SU-DHL-6 (cell line): ENCODE data around the gene IQCE.

Experiments
- H2AFZ ChIP-seq: fragments of 200-600 bp; sonication (generic); 2 replicates; pipeline ENCODE4 v1.6.1; 2014; ENCODE audit warnings: low read depth, mild to moderate bottlenecking, moderate library complexity, mixed read lengths, antibody characterized with exemption, low read length; ENCODE audit not compliant: severe bottlenecking
- H3F3A ChIP-seq: fragments of 200-600 bp; shearing (Covaris generic); 2 replicates; pipeline ENCODE4 v1.6.0; 2016; ENCODE audit warnings: antibody characterized with exemption, mild to moderate bottlenecking; ENCODE audit not compliant: insufficient read depth
- H3K27ac ChIP-seq: fragments of 200-600 bp; sonication (generic); 2 replicates; pipeline ENCODE4 v1.5.1; 2016; ENCODE audit warnings: low read depth, mild to moderate bottlenecking, low read length, moderate library complexity, mixed read lengths
- H3K27me3 ChIP-seq: fragments of 200-600 bp; sonication (generic), shearing (Covaris generic); 2 replicates; pipeline ENCODE4 v1.6.0; 2014; ENCODE audit warnings: mild to moderate bottlenecking, low read length
- H3K36me3 ChIP-seq: fragments of 200-600 bp; sonication (generic); 2 replicates; pipeline ENCODE4 v1.6.1; 2014; ENCODE audit warnings: mild to moderate bottlenecking, low read length, mixed read lengths
- H3K4me2 ChIP-seq: fragments of 300-600, 200-600 bp; shearing (Covaris generic), sonication (generic); 2 replicates; pipeline ENCODE4 v1.6.0; 2014; ENCODE audit warnings: low read length, low read depth, mild to moderate bottlenecking; ENCODE audit not compliant: poor library complexity, severe bottlenecking
- H3K4me3 ChIP-seq: fragments of 200-600 bp; sonication (generic); 2 replicates; pipeline ENCODE4 v1.5.1; 2014; ENCODE audit warnings: antibody characterized with exemption, low read length, mild to moderate bottlenecking, mixed read lengths; ENCODE audit not compliant: insufficient read depth, poor library complexity, severe bottlenecking
- H3K79me2 ChIP-seq: fragments of 200-600 bp; sonication (generic); 2 replicates; pipeline ENCODE4 v1.6.1; 2014; ENCODE audit warnings: mild to moderate bottlenecking, low read length, moderate library complexity; ENCODE audit not compliant: insufficient read depth
- H3K9ac ChIP-seq: fragments of 200-600 bp; sonication (generic); 2 replicates; pipeline ENCODE4 v1.7.0; 2014; ENCODE audit warnings: mild to moderate bottlenecking, low read length
- H3K9me2 ChIP-seq: fragments of 200-600 bp; sonication (generic); replicated peaks from 2 replicates; pipeline ENCODE4 v1.6.1; 2014; ENCODE audit warnings: low read length; ENCODE audit not compliant: insufficient read depth
- H3K9me3 ChIP-seq: fragments of 200-600 bp; sonication (generic); 2 replicates; pipeline ENCODE4 v1.6.1; 2014; ENCODE audit warnings: low read length, mixed read lengths; ENCODE audit not compliant: insufficient read depth
- H4K20me1 ChIP-seq: fragments of 200-600 bp; sonication (generic); 2 replicates; pipeline ENCODE4 v1.6.1; 2014; ENCODE audit warnings: low read depth, mild to moderate bottlenecking, antibody characterized with exemption, low read length, moderate library complexity, mixed read lengths
- CTCF ChIP-seq: fragments of 200-600 bp; sonication (generic); IDR thresholded peaks from one replicate; pipeline ENCODE4 v1.5.1; 2017; ENCODE audit warnings: antibody characterized with exemption, mild to moderate bottlenecking, low read length, moderate library complexity; ENCODE audit not compliant: insufficient read depth, poor library complexity, severe bottlenecking
- EZH2phosphoT487 ChIP-seq: fragments of 200-600 bp; sonication (generic), shearing (Covaris generic); conservative IDR thresholded peaks from 2 replicates; pipeline ENCODE4 v1.6.1; 2018; ENCODE audit warnings: mild to moderate bottlenecking, antibody characterized with exemption, low read length, moderate library complexity, mixed read lengths

IQCE gene

GRCh38 chr7:2641406-2642393 lies 82.9 kb downstream of the IQCE start:
- Histone ChIP-seq H3F3A (no peaks in the 10 kb centered on the region), H3K4me3 (no peak overlapping the region), H3K27ac (no peak overlapping the region), H3K27me3 (no peaks in the 10 kb centered on the region), H4K20me1 (no peaks in the 10 kb centered on the region), H3K9ac (no peak overlapping the region), H3K4me2 (no peak overlapping the region), H3K79me2 (no peaks in the 10 kb centered on the region), H3K9me2 (no peaks in the 10 kb centered on the region), H3K9me3 (no peaks in the 10 kb centered on the region), H3K36me3 (no peaks in the 10 kb centered on the region), H2AFZ (no peak overlapping the region)
- TF ChIP-seq EZH2phosphoT487 (no peak), CTCF (no peak)

- no peaks in the 10 kb centered on the region for H3F3A ChIP-seq
- no peak overlapping the region for H3K4me2 ChIP-seq
- H2AFZ ChIP-seq = no peak overlapping the region
Observed at GRCh38 chr7:2643386-2644219, 84.8 kb downstream of the IQCE start.

DNA sequence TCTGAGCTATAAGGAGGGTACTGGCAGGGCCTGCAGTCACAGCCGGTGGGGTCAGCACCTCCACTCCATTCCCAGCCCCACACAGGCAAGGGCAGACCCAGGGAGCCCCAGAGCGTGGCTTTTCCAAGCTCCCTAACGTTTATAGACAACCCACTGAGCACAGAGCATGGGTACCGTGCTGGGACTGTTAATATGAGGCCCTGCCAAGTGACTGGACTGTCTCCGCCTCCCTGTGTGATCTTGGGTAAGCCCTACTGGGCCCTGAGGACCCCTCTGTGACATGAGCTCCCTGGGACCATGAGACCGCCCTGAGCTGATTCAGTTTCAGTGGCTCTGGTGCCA lies 85.4 kb downstream of the IQCE start:
- Histone ChIP-seq H3K79me2 (no peaks in the 10 kb centered on the region), H3K9me2 (no peaks in the 10 kb centered on the region), H3K27ac (no peak overlapping the region), H3K36me3 (no peaks in the 10 kb centered on the region), H3K9ac (no peak overlapping the region), H4K20me1 (no peaks in the 10 kb centered on the region), H2AFZ (no peak overlapping the region), H3K9me3 (no peaks in the 10 kb centered on the region), H3K27me3 (no peaks in the 10 kb centered on the region), H3K4me3 (no peak overlapping the region), H3F3A (no peaks in the 10 kb centered on the region), H3K4me2 (no peak overlapping the region)
- TF ChIP-seq EZH2phosphoT487 (no peak), CTCF (no peak)

More at GRCh38 chr7:2643386-2644219, 84.8 kb downstream of the IQCE start:
- Histone ChIP-seq H4K20me1 (no peaks in the 10 kb centered on the region), H3K9me3 (no peaks in the 10 kb centered on the region), H3K36me3 (no peaks in the 10 kb centered on the region), H3K79me2 (no peaks in the 10 kb centered on the region), H3K27me3 (no peaks in the 10 kb centered on the region), H3K9me2 (no peaks in the 10 kb centered on the region), H3K9ac (no peak overlapping the region), H3K27ac (no peak overlapping the region), H3K4me3 (no peak overlapping the region)
- TF ChIP-seq EZH2phosphoT487 (no peak), CTCF (peak; percentile 60)
